GM18873 (cell line): ENCODE measurements around the gene NFYA.

Experiments used
- ATAC-seq: cut with Tn5 transposase; IDR thresholded peaks from one replicate; pipeline ENCODE4 v1.9.1; 2021; ENCODE audit warnings: mild to moderate bottlenecking, moderate library complexity, moderate number of reproducible peaks; ENCODE audit not compliant: unreplicated experiment, low FRiP score

NFYA gene

DNA sequence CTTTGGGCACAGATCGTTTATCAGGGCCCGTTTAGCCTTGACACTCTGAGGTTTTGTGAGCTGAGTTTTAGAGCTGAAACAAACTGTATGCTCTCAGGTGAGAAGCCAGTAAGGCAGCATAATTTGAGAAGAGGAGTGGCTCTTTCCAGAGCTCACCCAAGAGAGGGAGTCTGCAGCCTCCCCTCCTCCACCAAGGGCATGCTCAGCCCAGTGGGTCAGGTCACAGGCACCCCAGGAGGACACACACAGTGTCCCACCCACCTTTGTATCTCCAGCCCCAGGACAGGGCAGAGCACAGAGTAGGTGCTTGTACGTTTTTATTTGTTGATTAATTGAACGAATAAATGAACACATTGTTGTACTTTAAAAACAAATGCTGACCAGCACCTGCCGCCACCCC, 27.1 kb upstream of the NFYA start:
- no peak for ATAC-seq

DNA sequence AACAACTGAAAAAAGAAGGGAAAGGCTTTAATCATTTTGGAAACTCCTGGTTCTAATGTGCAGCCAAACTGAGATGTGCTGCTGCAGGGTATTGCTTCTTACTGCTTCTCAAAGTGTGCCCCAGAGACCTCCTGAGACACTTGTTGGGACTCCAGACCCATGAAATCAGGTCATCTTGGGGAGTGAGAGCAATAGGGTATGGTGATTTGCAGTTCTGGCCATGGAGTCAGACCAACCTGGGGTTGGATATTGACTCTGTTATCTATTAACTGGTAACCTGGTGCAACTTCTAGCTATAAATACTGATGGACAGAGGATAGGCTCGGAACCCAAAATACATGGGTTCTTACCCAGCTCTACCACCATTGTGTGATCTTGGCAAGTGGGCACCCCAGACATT, 26.7 kb upstream of the NFYA start:
- no peak for ATAC-seq

DNA sequence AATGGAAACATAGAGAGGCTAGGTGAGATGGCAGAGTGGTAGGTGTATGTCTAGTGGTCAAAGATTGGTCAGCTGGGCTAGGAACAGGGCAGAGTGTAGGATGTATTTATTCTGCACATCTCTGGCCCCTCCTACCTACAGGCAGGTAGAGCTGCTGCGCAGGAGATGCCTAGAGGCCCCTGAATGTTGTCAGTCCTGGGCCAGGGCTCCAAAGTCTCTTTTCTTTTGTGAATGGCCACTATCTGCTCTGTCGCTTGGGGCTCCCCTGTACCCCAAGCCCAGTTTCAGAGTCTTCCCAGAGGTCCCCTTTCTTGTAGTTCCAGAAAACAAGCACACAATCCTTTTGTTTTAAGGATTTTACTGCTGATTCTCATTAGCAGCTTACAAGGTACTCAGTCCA, 25.5 kb upstream of the NFYA start:
- no peak for ATAC-seq

DNA sequence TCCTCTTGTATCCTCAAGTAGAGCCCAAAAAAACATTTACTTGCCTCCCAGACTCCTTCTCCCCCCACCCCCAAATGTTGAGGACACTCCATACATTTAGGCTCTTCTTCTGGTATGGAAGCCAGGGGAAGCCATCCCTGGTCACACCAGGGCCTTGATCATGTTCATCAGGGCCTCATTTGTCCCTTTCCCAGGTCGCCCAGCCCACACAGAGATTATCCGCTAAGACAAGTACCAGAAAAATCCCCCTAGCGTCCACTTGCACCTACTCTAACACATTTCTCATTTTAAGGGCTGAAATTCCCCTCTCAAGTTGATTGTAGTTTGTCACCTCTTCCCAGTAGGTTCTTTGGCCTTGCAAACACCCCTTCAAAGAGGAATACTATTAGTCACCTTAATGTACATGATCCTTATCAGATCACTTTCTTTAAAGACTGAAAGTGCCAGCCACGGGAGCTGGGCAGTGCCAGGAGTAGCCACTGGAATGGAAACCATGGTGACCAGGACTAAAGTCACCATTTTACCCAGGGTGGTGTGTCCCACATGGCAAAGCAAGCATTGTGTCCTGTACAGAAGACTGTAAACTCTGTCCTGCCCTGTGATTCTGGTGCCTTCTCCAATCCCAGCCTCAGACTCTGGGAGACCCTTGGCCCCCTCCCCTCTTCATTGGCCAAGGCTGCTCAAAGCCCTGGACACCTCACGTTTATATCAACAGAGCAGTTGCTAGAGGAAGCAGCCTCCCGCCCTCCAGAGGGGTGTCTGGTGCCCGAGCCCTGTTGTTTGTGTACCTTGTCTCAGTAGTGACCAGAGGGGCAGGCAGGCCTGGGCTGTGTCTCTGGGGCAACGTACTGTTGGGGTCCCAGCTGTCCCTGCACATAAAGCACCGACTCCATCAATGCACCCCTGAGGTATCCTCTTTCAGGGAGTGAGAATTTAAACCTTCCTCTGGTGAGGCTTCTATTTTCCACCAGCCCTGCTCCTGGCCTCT, 24.7 kb upstream of the NFYA start:
- ATAC-seq: no peak

DNA sequence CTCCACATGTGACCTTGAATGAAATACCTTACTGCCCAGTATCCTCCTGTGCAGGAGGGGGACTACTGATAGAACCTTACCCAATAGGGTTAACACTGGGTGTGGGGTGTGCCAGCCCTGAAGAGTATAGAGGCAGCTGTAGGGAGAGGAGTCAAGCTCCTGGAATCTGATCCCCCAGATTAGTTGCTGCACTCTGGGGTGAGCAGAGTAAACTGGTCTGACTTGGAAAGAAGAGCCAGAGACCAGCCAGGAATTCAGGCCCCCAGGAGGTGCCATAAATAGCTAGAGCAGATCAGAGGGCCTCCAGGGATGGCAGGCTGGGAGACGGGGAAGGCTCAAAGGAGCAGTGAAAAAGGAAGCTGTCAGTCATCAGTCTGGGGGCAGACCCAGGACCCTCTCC, 23.3 kb upstream of the NFYA start:
- no peak for ATAC-seq

DNA sequence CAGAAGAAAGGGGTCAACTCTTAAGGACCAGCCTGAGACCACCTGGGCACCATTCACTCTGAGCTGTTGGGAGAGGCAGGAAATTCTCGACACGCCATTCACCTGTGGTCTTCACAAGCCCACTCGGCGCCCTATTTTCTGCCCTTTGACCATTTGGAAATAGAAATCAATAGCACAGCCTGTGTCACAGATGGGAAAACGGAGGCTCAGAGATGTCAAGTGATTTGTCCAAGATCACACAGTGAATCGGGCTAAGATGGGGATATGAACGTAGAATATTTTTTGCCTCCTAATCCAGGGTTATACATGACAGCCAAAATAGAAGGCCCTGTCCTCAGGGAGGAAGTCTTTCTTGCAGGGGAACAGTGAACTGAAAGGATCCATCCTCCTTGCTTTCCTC, 22.8 kb upstream of the NFYA start:
- ATAC-seq: no peak

DNA sequence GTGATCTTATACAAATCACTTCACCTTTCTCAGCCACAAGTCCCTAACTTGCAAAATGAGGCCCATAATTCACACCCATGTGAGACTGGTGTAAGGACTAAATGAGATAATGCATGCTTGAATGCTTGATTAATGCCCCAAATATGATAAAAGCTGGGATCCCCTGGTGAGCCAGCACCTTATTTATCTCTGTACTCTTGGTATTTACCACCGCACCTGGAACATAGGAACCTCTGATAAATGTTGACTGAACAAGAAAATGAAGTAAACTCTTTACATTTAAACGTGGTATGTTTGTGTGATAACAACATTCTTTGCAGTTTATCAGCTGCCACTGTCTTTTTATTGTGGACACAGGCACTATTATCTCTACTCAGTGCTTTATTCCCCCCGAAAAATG, 22.2 kb upstream of the NFYA start:
- no peak for ATAC-seq

DNA sequence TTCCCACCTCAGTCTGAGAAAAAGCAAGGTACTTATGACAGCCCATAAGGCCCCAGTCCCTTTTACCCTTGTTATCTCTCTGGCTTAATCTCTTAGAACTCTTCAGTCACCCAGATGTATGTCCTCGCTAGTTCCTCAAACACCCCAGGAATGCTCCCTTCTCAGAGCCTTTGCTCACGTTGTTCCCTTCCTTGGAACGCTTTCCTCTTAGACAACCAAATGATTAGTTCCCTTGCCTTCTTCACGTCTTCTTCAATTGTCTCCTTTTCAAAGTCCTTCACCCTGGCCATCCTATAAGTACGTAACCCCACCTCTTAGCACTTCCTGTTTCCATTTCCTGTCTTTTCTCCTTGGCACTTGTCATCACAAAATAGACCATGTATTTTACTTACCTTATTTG, 20.9 kb upstream of the NFYA start:
- no peak for ATAC-seq

DNA sequence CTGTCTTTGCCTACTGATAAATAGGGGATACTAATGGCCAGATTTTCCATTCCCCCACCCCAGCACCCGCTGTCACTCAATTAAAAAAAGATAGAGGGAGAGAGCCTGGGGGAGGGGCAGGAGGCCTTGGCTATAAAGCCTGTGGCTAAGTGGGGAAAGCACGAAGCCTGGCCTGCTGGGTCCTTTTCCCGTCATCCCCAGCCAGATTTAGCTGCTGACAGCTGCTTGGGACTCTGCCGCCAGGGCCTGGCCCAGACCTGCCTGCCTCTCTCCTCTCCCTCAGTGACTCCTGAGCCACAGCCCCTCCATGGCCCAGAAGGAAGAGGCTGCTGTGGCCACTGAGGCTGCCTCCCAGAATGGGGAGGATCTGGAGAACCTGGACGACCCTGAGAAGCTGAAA, 19.7 kb upstream of the NFYA start, which contains the start of gene APOBEC2:
Gene APOBEC2 (plus strand): TSS at position 162 of the 400 bp plus-strand sequence. CDS start 146 bp downstream, at position 308.
- no peak for ATAC-seq

DNA sequence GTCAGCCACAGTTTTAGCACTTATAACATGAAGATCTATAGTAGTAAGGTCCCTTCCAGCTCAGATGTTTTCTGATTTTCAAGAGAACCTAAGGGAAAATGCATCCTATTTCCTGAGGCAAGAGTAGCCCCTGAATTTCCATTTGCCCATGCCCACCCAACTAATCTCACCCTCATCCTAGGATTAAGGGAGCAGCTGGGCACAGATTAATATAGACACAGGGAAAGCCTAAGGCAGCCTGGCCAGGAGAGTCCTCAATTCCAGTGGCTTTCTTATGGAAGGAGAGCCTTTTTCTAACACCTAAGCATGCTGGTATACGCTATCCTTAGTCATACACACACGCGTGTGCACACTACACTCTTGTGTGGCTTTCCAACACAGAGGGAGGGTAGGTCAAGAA, 18.3 kb upstream of the NFYA start:
- ATAC-seq: no peak

DNA sequence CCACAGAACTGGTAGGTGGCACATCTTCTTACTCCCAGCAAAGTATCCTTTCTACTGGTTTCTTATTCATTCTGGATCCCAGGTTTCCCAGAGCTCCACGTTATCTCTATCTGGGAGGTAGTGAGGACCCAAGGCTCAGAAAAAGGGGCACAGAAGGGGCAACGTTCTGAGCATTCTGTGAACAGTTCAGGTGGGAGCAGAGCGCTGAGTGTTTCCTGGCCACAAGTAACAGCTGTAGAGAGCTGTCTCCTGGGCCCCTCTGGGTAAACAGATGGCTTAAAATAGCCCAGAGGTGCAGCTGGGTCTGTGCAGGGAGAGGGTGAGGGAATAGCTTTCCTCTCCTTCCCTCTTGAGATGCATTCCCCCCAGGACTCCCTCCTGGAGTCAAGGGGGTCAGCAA, 17.6 kb upstream of the NFYA start:
- ATAC-seq: no peak

DNA sequence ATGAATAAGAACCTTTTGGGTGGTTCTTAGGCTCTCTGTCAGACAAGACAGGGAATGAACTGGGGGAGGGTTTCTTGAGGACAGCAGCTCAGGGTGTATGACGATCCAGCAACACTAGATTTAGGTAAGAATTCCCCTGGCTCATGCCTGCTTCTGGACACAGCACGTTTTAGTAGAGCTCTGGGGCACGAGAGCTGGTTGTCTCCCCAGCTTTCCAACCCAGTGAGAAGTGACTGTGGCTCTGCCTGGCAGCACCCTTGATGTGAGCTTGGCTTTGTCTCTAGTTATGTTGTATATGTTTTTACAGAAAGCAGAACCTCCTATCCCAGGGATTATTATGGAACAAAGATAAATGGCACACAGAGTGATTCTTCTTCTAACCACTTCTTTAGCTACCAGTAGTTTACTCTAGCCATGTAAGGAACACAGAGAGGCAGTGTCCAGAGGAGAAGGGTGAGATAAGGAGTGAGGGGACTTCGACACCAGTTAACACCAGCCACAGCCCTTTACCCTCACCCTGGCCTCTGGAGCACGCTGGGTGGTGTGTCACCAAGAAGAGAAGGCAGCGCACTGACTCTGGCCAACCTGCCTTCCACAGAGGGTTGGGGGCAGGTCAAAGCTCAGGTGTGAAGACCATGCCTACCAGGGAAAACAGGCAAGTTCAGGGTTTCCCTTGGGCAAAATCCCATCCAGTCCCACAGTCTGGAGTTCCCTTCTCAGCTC, 15.8 kb upstream of the NFYA start:
- ATAC-seq: no peak

DNA sequence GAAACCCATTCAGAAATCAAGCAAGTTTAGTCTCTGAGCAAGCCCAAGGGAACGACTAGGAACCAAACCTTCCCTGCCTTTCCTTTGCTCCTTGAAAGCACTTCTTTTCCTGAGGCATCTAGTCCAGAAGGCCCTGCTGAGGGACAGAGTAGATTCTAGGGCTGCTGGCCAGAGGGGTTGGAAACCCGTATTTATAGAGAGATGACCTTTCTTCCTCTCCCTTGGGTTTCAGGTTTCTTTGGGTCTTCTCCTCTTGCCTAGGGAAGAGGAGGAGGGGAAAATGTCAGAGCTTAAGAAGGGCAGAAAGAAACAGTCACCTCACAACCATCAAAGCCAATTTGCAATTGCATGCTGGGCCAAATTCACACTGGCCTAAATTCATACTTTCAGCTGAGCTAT, 14.0 kb upstream of the NFYA start:
- ATAC-seq: no peak

DNA sequence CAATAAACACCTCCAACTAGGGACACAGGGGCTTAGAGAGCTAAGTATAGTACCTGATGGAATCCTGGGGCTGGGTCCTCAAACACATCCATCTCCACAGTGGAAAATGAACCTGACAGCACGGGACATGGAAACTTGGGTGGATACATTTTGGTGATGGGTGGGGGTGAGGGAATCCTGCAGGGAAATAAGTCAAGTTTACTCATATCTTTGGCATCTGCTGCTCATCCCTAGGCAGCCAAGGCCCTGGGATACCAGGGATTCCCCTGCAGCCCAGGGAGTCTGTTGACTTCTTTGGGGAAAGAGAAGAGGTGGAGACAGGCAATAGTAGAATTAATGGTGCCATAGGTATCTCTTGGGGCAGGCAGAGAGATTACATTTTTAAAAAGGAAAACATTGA, 13.2 kb upstream of the NFYA start:
- no peak for ATAC-seq

DNA sequence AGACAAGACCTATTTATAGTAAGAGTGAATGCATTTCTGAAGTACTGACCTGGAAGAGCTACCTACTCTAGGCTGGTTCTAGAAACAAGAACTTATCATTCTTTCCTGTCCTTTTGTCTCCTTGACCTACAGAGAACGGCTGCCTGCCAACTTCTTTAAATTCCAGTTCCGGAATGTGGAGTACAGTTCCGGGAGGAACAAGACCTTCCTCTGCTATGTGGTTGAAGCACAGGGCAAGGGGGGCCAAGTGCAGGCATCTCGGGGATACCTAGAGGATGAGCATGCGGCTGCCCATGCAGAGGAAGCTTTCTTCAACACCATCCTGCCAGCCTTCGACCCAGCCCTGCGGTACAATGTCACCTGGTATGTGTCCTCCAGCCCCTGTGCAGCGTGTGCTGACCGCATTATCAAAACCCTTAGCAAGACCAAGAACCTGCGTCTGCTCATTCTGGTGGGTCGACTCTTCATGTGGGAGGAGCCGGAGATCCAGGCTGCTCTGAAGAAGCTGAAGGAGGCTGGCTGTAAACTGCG, 11.5 kb upstream of the NFYA start:
- no peak for ATAC-seq

DNA sequence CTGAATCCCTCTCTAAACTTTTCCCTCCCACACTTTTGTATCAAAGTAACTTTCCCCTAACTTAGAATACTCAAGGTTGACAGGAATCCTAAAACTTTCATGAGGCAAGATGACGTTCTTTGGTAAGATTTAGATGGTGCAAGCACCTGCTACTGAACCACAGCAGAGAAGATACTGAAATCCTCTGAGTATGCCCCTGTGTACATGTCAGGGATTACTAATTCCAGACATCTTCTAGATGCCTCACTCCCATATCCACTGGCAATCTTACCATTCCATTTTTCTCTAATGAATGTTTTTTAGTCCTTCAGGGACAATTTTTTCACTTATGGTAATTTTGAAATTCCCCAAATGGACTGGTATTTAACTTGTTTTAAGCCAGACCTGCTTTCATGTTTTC, 10.7 kb upstream of the NFYA start:
- no peak for ATAC-seq

DNA sequence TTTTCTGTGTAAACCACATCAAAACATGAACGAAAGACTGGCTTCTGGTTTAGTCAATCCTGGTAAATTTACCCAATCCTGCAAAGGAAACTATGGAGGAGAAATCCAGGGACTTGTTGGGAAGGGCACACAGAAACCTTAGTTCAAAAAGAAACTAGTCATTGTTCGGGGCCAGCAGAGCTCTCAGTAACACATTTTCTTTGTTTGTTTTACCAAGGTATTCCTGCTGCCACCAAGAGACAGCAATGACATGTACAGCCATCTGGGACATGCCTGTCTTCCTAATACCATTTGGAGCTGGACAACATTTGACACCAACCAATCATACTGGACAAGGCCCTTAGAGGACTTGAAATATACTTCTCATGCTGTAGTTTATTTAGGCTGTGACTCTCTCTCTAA, 8.9 kb upstream of the NFYA start:
- ATAC-seq: no peak

DNA sequence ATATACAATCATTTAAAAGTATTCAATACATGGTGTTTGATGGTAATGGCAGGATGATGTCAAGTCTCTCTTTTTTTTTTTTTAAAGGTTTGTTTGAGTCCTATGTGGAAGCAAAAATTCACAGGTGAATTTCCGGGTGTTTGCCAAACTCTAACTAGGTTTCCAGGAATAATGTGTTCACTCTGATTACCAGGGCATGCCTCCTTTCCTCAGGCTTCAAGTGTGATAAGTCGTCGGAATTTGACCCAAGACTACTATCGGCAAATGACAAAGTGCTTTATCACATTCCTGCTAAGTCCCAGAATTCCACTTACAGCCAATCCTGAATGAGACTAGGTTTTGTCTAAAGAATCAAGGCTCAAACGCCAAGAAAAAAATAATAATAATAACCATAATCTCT, 7.9 kb upstream of the NFYA start:
- no peak for ATAC-seq

DNA sequence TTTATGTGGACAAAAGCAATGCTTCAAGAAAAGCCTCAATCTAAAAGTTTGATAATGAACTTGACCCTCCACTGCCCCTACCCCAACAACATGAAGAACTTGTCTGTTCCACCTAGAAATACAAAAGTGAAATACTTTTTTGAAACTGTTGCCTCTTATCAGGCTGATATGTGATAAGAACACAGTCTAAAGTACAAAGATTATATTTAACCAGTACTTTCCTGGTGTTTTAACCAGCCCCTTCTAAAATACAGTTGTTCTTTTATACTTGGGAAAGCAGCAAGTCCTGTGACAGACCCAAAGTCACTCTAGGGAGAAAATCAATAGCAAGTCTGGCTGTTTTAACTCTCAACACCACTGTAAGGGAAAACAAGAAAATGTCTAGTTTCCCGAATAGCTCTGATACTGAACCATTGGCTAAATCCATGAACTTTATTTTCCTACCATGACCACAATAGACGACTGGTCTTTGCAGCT, 7.2 kb upstream of the NFYA start:
- ATAC-seq: no peak

DNA sequence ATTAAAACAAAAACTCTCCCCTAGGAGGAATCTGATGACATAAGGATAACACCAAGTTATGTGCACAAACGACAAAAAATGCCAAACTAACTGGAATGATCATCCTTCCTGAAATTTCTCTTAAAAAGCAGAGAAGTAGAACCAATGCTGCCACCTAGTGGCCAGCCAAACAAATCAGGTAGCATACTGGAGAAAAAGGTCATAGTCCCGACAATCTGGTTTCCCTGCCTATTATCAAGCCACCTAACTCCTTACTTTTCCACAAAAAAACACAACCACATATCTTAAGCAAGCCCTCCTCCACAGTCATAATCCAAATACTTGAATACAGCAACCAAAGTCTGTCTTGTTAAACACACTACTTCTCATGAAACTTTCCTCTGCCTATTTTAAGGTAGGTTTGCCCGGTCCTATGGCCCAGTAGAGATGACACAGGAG, 5.9 kb upstream of the NFYA start:
- ATAC-seq: no peak

DNA sequence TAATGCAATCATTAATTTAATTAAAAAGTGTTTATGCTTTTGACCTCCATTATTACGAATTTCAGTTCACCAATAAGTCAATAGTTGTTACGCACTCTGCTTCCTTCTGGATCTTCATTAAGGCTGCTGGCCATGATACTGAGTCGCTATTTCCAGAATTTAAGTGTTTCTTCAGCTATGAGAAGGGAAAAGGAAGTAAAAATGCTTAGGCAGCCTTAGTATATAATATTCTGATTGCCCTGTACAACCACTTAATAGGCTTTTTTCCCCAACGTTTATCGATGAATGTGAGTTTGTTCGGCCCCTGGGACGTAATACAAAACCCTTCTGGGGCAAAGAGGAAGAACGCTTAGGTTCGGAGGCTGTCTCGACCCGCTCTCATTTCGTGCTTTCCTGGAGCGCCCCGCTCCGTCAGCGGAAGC, 1.3 kb upstream of the NFYA start:
- ATAC-seq: no peak
